MM.1S (cell line): ENCODE measurements around the gene TJP2.

Source experiments
- CTCF ChIP-seq: fragments of 300-600 bp; sonication (generic); IDR thresholded peaks from 2 replicates; pipeline ENCODE4 v1.5.1; 2016; ENCODE audit warnings: antibody characterized with exemption, low read length, mixed read lengths
- EZH2phosphoT487 ChIP-seq: fragments of 300-600 bp; sonication (generic); IDR thresholded peaks from 2 replicates; pipeline ENCODE4 v1.6.1; 2018; ENCODE audit warnings: antibody characterized with exemption, low read length

- no peak for TF ChIP-seq EZH2phosphoT487
- no peak for TF ChIP-seq CTCF
Observed at GRCh38 chr9:69188975-69189374, 14.9 kb downstream of the TJP2 start.
